Measurements from ENCODE around the gene ZNF148. TPM values are rescaled to one million over a fixed set of nuclear protein-coding genes. Genes with fewer than 3 reads are reported as not detected.
"Not testable (repeated sequence)": the region's sequence is repeated elsewhere in the genome, so short reads cannot be mapped to it uniquely, and the experiment has no call there.

The ZNF148 gene, protein sequence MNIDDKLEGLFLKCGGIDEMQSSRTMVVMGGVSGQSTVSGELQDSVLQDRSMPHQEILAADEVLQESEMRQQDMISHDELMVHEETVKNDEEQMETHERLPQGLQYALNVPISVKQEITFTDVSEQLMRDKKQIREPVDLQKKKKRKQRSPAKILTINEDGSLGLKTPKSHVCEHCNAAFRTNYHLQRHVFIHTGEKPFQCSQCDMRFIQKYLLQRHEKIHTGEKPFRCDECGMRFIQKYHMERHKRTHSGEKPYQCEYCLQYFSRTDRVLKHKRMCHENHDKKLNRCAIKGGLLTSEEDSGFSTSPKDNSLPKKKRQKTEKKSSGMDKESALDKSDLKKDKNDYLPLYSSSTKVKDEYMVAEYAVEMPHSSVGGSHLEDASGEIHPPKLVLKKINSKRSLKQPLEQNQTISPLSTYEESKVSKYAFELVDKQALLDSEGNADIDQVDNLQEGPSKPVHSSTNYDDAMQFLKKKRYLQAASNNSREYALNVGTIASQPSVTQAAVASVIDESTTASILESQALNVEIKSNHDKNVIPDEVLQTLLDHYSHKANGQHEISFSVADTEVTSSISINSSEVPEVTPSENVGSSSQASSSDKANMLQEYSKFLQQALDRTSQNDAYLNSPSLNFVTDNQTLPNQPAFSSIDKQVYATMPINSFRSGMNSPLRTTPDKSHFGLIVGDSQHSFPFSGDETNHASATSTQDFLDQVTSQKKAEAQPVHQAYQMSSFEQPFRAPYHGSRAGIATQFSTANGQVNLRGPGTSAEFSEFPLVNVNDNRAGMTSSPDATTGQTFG
- 40.1 and 62.9 TPM in 2 replicates for total RNA-seq (ENCODE audit: low replicate concordance)

DNA sequence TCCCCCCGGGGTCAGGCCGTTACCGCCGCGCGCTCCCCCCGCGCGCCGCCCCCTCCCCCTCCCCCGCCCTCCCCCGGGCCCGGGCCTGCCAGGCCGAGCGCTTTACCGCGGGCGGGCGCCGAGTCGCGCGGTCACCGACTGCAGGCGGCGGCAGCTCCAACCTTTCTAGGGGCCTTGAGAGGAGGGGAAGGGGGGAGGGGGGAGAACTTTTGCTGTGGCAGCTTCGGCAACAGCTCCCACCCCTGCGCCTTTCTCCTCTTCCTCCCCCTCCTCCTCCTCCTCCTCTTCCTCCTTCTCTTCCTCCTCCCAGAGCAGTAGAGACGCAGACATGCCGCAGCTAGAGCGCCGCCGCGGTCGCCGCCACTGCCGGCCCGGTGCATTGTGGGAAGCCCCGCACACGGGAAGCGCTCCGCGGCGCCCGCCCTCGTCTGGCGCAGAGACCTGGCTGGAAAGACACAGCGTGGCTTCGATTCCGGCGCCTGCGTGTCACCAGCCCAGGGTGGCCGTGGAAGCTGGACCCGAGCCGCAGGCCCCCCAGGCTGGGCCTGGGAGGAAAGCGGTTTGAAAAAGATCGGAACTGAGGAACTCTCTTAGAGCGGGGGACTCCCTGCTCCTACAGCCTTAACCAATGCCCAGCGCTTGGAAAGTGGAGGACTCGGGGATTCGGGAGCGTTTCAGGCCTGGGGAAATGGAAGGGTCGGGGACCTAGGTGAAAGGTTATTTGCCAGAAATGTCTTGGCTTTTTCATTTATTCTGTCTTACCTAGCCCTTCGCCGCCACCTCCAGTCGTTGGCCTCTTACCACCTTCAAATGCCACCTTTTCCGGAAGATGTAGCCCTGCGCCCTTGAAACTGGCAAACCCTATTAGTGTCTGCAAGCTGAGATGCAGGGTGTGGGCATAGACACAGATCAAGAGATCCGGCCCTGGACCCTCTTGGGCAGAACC lies at the start of gene ZNF148:
Gene ZNF148 (minus strand): TSS at position 330 of the 946 bp plus-strand sequence. CDS start 61,685 bp downstream, outside the sequence.
- H3K4me3 ChIP-seq (ENCODE audit: low read depth, low read length), result peak within 1 kb of the TSS; percentile 90
- TF ChIP-seq, protein P1, sequence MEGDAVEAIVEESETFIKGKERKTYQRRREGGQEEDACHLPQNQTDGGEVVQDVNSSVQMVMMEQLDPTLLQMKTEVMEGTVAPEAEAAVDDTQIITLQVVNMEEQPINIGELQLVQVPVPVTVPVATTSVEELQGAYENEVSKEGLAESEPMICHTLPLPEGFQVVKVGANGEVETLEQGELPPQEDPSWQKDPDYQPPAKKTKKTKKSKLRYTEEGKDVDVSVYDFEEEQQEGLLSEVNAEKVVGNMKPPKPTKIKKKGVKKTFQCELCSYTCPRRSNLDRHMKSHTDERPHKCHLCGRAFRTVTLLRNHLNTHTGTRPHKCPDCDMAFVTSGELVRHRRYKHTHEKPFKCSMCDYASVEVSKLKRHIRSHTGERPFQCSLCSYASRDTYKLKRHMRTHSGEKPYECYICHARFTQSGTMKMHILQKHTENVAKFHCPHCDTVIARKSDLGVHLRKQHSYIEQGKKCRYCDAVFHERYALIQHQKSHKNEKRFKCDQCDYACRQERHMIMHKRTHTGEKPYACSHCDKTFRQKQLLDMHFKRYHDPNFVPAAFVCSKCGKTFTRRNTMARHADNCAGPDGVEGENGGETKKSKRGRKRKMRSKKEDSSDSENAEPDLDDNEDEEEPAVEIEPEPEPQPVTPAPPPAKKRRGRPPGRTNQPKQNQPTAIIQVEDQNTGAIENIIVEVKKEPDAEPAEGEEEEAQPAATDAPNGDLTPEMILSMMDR (IDR thresholded peaks at IDR 0.05; ENCODE audit: insufficient read depth, low read length), result no peak
- DNase-seq (ENCODE audit: low read depth), result peak; percentile 86

DNA sequence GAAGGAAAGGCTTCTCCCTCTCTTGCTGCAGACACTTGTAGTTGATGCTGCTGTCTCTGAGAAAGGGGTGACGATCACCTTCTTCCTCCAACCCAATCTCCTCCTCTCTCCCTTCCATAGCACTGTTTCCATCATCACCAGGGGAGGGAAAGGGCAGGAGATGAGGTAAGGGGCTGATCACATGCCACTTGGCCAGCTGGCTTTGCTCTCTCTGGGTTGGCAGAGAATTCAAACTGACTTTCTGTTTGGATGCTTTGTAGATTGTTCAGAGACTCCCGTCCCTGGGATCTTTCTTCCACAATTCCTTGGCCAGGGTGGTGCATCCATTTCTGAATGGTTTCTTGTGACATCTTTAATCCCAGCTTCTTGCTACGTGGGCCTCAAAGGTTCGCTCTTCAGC lies 43.2 kb upstream of the ZNF148 start:
- no peak overlapping the region for H3K4me3 ChIP-seq (ENCODE audit: low read depth, low read length)
- TF ChIP-seq, protein P1 (IDR thresholded peaks at IDR 0.05; ENCODE audit: insufficient read depth, low read length), result no peak
- no peak for DNase-seq (ENCODE audit: low read depth)

DNA sequence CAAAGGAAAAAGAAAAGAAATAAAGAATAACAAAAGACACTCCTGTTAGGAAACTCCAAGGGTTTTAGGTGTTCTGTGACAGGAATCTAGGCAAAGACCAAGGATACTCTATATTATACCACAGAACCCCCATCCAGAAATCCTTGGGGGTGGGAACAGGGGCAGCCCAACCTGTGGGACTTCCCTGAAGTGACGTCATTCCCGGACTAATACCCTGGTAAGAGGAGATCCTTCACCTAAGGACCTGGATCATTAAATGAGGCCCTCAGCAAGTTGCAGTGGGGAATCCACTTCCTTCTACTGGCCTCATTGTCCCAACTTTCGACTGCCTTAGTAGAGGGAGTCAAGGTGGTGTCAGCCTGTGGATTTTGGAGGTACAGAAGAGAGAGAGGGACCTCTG lies 41.1 kb upstream of the ZNF148 start:
- DNase-seq (ENCODE audit: low read depth), result no peak
- TF ChIP-seq, protein P1 (IDR thresholded peaks at IDR 0.05; ENCODE audit: insufficient read depth, low read length), result no peak
- H3K4me3 ChIP-seq (ENCODE audit: low read depth, low read length), result no peak overlapping the region

DNA sequence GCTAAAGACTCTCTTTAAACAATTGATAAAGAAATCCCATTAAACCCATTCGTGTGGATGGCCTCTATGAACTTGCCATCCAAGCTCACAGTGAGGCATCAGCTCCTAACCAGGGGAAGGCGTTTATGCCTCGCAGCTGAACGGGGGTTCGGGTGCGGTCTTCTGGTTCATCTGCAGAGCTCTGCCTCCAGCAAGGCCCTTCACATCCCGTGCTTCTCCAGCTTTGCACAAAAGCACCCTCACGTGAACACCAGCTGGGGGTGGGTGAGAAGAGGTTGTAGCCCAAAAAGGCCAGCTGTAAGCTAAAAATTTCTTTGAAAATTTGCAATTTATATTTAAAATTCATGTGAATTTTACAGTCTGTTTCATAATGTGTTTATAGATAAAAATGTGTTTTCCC lies 39.5 kb upstream of the ZNF148 start:
- no peak for DNase-seq (ENCODE audit: low read depth)
- TF ChIP-seq, protein P1 (IDR thresholded peaks at IDR 0.05; ENCODE audit: insufficient read depth, low read length), result no peak
- no peak overlapping the region for H3K4me3 ChIP-seq (ENCODE audit: low read depth, low read length)

DNA sequence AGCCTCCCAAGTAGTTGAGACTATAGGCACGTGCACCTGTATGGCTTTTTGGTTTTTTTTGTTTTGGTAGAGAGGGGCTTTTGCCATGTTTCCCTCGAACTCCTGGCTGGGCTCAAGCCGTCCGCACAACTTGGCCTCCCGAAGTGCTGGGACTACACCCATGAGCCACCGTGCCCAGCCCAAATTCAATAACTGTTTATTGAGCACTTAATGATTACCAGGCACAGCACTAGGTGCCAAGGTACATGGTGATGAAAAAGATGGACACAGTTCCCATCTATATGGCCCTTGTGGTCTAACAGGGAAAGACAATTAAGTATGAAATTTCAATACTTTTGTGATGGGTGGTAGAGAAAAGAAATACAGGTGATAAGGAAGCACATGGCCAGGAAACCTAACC lies 35.8 kb upstream of the ZNF148 start:
- TF ChIP-seq, protein P1 (IDR thresholded peaks at IDR 0.05; ENCODE audit: insufficient read depth, low read length), result no peak
- H3K4me3 ChIP-seq (ENCODE audit: low read depth, low read length), result no peak overlapping the region
- DNase-seq (ENCODE audit: low read depth), result no peak

DNA sequence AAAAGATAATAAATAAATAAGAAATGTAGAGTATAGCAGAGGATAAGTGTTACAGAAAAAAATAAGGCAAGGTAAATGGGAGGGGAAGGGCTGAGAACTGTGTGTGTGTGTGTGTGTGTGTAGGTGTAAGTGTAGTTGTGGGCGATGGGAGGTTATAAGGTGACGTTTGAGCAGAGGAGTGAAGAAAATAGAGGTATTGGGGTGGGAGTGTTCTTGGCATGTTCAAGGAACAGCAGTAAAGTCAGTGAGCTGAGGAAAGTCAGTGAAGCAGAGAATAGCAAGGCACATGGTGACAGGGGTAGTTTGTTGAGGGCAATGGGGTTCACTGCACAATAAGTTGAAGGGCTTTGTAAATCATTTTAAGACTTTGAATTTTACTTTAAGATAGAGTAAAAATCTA lies 30.9 kb upstream of the ZNF148 start:
- no peak for DNase-seq (ENCODE audit: low read depth)
- TF ChIP-seq, protein P1 (IDR thresholded peaks at IDR 0.05; ENCODE audit: insufficient read depth, low read length), result no peak
- H3K4me3 ChIP-seq (ENCODE audit: low read depth, low read length), result no peak overlapping the region

DNA sequence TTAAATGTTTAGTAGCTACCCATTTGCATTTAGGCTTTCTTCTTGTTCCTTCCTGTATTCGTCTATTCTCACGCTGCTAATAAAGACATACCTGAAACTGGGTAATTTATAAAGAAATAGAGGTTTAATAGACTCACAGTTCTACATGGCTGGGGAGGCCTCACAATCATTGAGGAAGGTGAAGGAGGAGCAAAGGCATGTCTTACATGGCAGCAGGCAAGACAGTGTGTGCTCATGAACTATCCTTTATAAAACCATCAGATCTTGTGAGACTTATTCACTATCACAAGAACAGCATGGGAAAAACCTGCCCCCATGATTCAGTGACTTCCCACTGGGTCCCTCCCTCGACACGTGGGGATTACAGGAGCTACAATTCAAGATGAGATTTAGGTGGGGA lies 30.4 kb upstream of the ZNF148 start:
- not testable (repeated sequence) for H3K4me3 ChIP-seq (ENCODE audit: low read depth, low read length); DNase-seq (ENCODE audit: low read depth)

All from fibroblast of the aortic adventitia (primary cell).